Omental fat pad (tissue), 4 donors: ENCODE measurements around the gene STRIP1. TPM values are rescaled to one million over a fixed set of nuclear protein-coding genes. Genes with fewer than 3 reads are reported as not detected.
"Not testable (repeated sequence)": the region's sequence is repeated elsewhere in the genome, so short reads cannot be mapped to it uniquely, and the experiment has no call there.

ENCODE experiments used
- ATAC-seq: fragments of 150-250 bp; one replicate; pipeline ENCODE4 v1.9.1; 2016; ENCODE audit warnings: mild to moderate bottlenecking, moderate library complexity; ENCODE audit not compliant: low FRiP score
- DNase-seq: peaks from one replicate; pipeline ENCODE4 v3.0.0-alpha.2; 2019; ENCODE audit warnings: low spot score
- CTCF ChIP-seq, 3 donors: fragments of 450-650 bp; IDR thresholded peaks; one replicate each; pipeline ENCODE4 v1.5.1; 2016 to 2017; ENCODE audit warnings: antibody characterized with exemption in 3 of 3, mild to moderate bottlenecking in 3 of 3, moderate library complexity in 2 of 3
- total RNA-seq, 4 donors: library from RNA; depleted of rRNA; stranded (reverse); fragments of >200 nt; gene quantifications; one replicate each; pipeline ENCODE4 v1.1.0, GENCODE V29; 2016

Gene STRIP1
- total RNA-seq, 4 donors from 2014 or later = 36.7 to 50.7 (median 46.1) TPM

DNA sequence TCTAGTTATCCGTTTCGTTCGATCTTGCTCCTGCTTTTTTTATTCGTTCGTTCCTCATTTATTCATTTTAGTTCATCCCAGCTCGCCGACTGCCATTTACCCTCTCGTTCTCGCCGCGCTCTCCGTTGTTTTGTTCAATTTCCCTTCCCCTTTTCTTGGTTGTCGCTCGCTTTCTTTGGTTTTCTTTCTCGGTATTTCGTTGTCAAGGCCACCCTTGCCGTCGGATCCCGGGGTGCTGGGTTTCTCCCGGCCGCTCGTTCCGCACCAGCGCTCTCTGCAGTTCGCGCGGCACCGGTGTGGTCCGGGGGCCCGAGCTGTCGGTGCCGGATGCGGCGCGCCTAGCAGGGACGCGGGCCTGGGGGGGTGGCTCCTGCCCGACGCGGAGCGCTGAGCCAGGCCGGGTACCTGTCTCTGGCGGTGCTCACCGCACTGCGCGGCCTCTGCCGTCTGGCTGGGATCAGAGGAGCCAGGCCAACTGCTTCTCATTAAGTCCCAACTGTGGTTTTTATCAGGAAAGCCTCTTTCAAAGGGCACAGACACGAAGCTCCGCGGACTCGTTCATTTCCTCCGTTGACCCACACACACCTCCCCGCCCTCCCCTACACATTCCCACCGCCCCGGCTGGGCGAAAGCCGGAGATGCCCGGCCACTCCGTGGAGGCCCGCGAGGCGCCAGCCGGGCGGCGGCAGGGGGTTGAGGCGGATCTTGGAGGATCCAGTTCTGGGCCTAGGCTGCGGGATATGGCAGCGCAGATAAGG lies 34.4 kb downstream of the STRIP1 start:
- DNase-seq (no peak), ATAC-seq (no peak)
- TF ChIP-seq CTCF (IDR thresholded peaks at IDR 0.05) = no peak

DNA sequence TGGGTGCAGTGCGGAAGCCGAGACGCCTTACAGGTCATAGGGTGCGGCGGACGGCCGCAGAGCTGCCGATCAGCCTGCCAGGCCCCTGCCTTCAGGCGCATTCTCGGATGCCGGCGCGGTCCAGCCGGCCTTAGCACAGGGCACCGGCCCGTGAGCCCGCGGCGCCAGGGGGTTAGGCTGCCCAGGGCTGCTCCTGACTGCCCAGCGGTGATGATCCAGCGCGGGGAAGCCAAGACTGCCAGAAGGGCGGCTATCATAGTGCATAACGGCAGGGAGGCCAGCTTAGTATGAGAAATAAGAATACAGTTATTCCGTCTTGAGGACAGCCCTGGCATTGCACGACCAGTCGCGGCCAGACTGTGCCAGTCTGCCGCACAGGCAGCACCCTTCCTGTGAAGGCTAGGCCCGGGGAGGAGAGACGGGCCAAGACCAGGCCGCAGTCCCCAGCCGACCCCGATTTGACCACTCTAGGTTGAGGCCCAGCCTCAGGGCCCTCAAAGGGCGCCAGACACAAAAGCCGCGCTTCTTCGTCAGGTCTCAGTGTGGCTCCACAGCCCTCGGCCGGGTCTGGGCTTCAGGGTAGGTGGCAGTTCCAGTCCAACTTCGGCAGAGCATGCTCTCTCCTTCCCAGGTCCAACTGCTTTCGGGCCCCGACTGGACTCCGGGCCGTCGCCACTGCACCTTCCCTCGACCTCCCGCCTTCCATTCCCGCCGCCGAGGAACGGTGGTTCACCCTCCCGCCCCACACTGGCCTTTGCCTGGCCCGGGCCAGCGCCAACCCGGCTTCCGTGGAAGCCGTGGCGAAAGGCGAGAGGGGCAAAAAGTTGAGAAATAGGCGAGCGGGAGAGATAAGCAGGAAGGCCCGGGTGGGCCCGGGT lies 35.2 kb downstream of the STRIP1 start:
- TF ChIP-seq CTCF (IDR thresholded peaks at IDR 0.05) = no peak
- ATAC-seq (no peak), DNase-seq (no peak)

DNA sequence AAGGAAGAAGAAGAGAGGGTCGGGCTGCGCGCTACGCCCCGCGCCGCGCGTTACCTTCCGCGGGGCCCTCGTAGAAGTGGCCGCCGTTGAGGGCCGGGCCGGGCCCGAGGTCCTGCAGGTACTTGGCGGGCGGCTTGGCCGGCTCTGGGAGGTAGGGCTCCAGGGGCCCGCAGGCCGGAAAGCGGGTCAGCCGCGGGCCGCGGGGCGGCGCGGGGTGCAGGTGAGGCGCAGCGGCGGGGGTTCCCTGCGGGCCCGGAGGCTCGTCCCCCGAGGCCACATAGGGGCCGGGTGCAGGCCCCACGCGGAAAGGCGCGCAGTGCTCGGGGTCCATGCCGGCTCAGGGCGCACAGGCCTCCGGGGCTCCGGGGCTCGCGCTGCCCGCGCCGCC lies 35.9 kb downstream of the STRIP1 start:
- DNase-seq (no peak), ATAC-seq (no peak)
- TF ChIP-seq CTCF (IDR thresholded peaks at IDR 0.05) = no peak

DNA sequence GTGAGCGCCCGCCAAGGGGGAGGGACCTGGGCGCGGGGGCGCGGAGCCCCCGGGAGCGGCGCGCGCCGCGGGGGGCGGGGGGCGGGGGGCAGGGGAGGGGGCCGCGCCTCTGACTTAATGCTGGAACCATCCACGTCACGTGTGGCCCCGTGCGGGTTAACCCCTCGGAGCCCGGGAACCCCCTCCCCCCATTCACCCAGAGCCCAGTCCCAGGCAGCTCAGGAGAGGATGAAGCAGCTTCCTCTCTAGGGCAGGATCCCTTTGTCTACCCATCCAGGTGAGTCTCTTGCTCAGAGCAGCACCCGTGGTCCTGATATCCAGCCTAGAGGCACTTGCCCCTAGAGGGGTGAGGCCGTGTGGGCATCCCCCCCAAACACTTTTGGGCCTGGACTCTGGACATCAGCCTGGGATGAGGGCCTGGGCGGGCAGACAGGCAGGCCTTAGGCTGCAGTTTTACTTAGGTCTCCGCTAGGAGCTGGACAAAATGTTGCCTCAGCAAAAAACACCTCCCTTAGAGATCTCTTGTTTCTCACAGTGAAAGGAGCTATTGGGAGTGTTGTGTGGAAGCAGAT lies 36.3 kb downstream of the STRIP1 start, which contains the start of gene ALX3:
Gene ALX3, minus strand, starts transcription at position 2 of the 572 bp plus-strand sequence. CDS start 60 bp downstream, outside the sequence.
- DNase-seq (no peak), ATAC-seq (no peak)
- no peak for TF ChIP-seq CTCF (IDR thresholded peaks at IDR 0.05)

DNA sequence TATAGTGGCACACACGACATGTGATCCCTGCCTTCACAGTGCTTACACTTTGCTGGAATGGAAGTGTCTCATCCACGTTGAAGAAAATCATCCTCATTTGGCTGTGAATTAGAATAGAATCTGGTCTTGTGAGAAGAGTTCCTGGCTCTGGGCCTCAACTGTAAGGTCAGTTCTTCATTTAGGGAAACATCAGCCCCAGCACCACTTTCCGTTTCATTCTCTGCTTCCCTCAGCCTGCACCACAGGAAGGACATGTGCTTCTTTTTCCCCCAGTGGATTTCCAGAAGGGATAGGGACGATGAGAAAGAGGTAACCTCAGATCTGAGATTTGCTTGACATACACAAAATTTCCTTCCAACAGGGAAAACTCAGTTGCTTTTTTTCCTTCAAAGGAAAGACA lies 39.7 kb downstream of the STRIP1 start:
- ATAC-seq (no peak), DNase-seq (no peak)
- TF ChIP-seq CTCF (IDR thresholded peaks at IDR 0.05) = no peak

- DNase-seq = no peak
- TF ChIP-seq CTCF (IDR thresholded peaks at IDR 0.05) = no peak
- ATAC-seq = no peak
Measured at GRCh38 chr1:110076789-110077500, 42.5 kb downstream of the STRIP1 start.

DNA sequence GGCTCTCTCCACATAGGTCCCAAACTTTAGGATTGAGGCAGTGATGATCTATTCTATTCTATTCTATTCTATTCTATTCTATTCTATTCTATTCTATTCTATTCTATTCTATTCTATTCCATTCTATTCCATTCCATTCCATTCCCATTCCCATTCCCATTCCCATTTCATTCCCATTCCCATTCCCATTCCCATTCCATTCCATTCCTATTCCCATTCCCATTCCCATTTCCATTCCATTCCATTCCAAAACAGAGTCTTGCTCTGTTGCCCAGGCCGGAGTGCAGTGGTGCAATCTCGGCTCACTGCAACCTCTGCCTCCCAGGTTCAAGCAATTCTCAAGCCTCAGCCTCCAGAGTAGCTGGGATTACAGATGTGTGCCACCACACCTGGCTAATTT lies 45.6 kb downstream of the STRIP1 start:
- not testable (repeated sequence) for DNase-seq, ATAC-seq
